GM23338 (cell line): ENCODE measurements around the gene U2SURP. TPM values are rescaled to one million over a fixed set of nuclear protein-coding genes. Genes with fewer than 3 reads are reported as not detected.

Source experiments
- ATAC-seq: fragments of 200-7000 bp; cut with Tn5 transposase; 3 replicates; pipeline ENCODE4 v1.9.1; 2020
- DNase-seq: peaks from one replicate; pipeline ENCODE4 v3.0.0-alpha.2; 2015; ENCODE audit warnings: low spot score
- H2AFZ ChIP-seq: fragments of 200-600 bp; sonication (generic); 2 replicates; pipeline ENCODE4 v1.8.0; 2016; ENCODE audit warnings: antibody characterized with exemption, mild to moderate bottlenecking, moderate library complexity
- H3F3A ChIP-seq: fragments of 200-600 bp; sonication (generic); replicated peaks from 2 replicates; pipeline ENCODE4 v1.8.0; 2017; ENCODE audit warnings: antibody characterized with exemption, mixed run types, low read depth
- H3K27ac ChIP-seq: fragments of 200-600 bp; sonication (generic); 2 replicates; pipeline ENCODE4 v1.6.1; 2016; ENCODE audit warnings: low read depth
- H3K27me3 ChIP-seq: fragments of 200-600 bp; sonication (generic); 2 replicates; pipeline ENCODE4 v1.8.0; 2016; ENCODE audit warnings: mild to moderate bottlenecking, mixed run types, moderate library complexity; ENCODE audit not compliant: insufficient read depth
- H3K36me3 ChIP-seq: fragments of 200-600 bp; sonication (generic); 2 replicates; pipeline ENCODE4 v1.8.0; 2016; ENCODE audit warnings: mild to moderate bottlenecking; ENCODE audit not compliant: insufficient read depth
- H3K4me1 ChIP-seq: fragments of 200-600 bp; sonication (generic); 2 replicates; pipeline ENCODE4 v1.8.0; 2016; ENCODE audit warnings: mild to moderate bottlenecking, moderate library complexity; ENCODE audit not compliant: insufficient read depth
- H3K4me2 ChIP-seq: fragments of 200-600 bp; sonication (generic); 2 replicates; pipeline ENCODE4 v1.7.1; 2017; ENCODE audit warnings: mixed run types
- H3K4me3 ChIP-seq: fragments of 200-600 bp; sonication (generic); 2 replicates; pipeline ENCODE4 v1.6.1; 2016; ENCODE audit warnings: mixed run types
- H3K79me2 ChIP-seq: fragments of 200-600 bp; sonication (generic); replicated peaks from 2 replicates; pipeline ENCODE4 v1.8.0; 2017; ENCODE audit warnings: mild to moderate bottlenecking; ENCODE audit not compliant: insufficient read depth
- H3K9me2 ChIP-seq: fragments of 200-600 bp; sonication (generic); 2 replicates; pipeline ENCODE4 v1.8.0; 2017; ENCODE audit not compliant: insufficient read depth
- H4K20me1 ChIP-seq: fragments of 200-600 bp; sonication (generic); replicated peaks from 2 replicates; pipeline ENCODE4 v1.8.0; 2017; ENCODE audit warnings: mild to moderate bottlenecking; ENCODE audit not compliant: insufficient read depth
- H3K27ac Mint-ChIP-seq: 2 replicates; pipeline ENCODE4 v1.8.0; 2020; ENCODE audit warnings: inconsistent platforms, mild to moderate bottlenecking, moderate library complexity, mixed read lengths
- H3K27me3 Mint-ChIP-seq: 3 replicates; pipeline ENCODE4 v1.8.0; 2022; ENCODE audit warnings: low read depth, mild to moderate bottlenecking, moderate library complexity, mixed read lengths, inconsistent platforms; ENCODE audit not compliant: insufficient read depth, poor library complexity
- H3K36me3 Mint-ChIP-seq: 3 replicates; pipeline ENCODE4 v1.8.0; 2021; ENCODE audit warnings: low read depth, mild to moderate bottlenecking, inconsistent platforms, moderate library complexity, mixed read lengths
- H3K4me1 Mint-ChIP-seq: 3 replicates; pipeline ENCODE4 v1.8.0; 2020; ENCODE audit warnings: mild to moderate bottlenecking, inconsistent platforms, mixed read lengths
- H3K4me3 Mint-ChIP-seq: 3 replicates; pipeline ENCODE4 v1.8.0; 2021; ENCODE audit warnings: moderate library complexity, mild to moderate bottlenecking, inconsistent platforms, mixed read lengths
- H3K9me3 Mint-ChIP-seq: 3 replicates; pipeline ENCODE4 v1.8.0; 2020; ENCODE audit warnings: moderate library complexity, mild to moderate bottlenecking, inconsistent platforms, mixed read lengths
- CTCF ChIP-seq, 2 experiments: fragments of 200-600 bp in 1 of 2; sonication (generic) in 1 of 2; conservative IDR thresholded peaks; 2 replicates each; pipeline versions ENCODE4 v1.5.1 to v1.6.1; 2016 to 2017; ENCODE audit warnings: antibody characterized with exemption in 2 of 2, low read depth in 2 of 2, mild to moderate bottlenecking in 2 of 2, moderate library complexity in 1 of 2
- EZH2 ChIP-seq: fragments of 200-600 bp; sonication (generic); IDR thresholded peaks from one replicate; pipeline ENCODE4 v1.8.0; 2017; ENCODE audit warnings: antibody characterized with exemption, mild to moderate bottlenecking, low read depth; ENCODE audit not compliant: unreplicated experiment
- EZH2phosphoT487 ChIP-seq: fragments of 200-600 bp; sonication (generic); IDR thresholded peaks from one replicate; pipeline ENCODE4 v1.8.1; 2018; ENCODE audit warnings: antibody characterized with exemption; ENCODE audit not compliant: unreplicated experiment
- NANOG ChIP-seq: IDR thresholded peaks from 2 replicates; pipeline ENCODE4 v1.6.1; 2016; ENCODE audit warnings: antibody characterized with exemption, borderline replicate concordance
- POLR2AphosphoS5 ChIP-seq: IDR thresholded peaks from 2 replicates; pipeline ENCODE4 v1.6.1; 2016; ENCODE audit warnings: antibody characterized with exemption, low read depth
- REST ChIP-seq: IDR thresholded peaks from one replicate; pipeline ENCODE4 v1.6.1; 2018; ENCODE audit warnings: antibody characterized with exemption; ENCODE audit not compliant: unreplicated experiment
- STAT1 ChIP-seq: IDR thresholded peaks from one replicate; pipeline ENCODE4 v1.6.1; 2016; ENCODE audit warnings: antibody characterized with exemption; ENCODE audit not compliant: unreplicated experiment
- ZNF331 ChIP-seq: fragments of 250-450 bp; sonication (Bioruptor Pico); IDR thresholded peaks from 2 replicates; pipeline ENCODE4 v1.5.0; 2020; ENCODE audit warnings: low read depth, mild to moderate bottlenecking, moderate library complexity
- polyA plus RNA-seq: library from polyadenylated mRNA; unstranded; fragments of >200 nt; fragmentation: Nextera tagmentation; extraction: Ambion mirVana; gene quantifications from 2 replicates; pipeline ENCODE4 v1.2.1, GENCODE V29; 2016
- total RNA-seq: library from RNA; depleted of rRNA; stranded (reverse); fragments of >200 nt; shearing (Covaris generic); gene quantifications from 2 replicates; pipeline ENCODE4 v1.2.3, GENCODE V29; 2014
- TF ChIP-seq, protein P1 (sequence below): fragments of 250-450 bp; sonication (Bioruptor Pico); IDR thresholded peaks from 2 replicates; pipeline ENCODE4 v1.5.0; 2020; ENCODE audit warnings: mild to moderate bottlenecking, moderate library complexity
- TF ChIP-seq, protein P2 (sequence below): IDR thresholded peaks from 2 replicates; pipeline ENCODE4 v1.6.1; 2016; ENCODE audit warnings: antibody characterized with exemption

Gene U2SURP
- total and polyA plus RNA-seq, 2 experiments from 2014 or later: 116 to 372 TPM

DNA sequence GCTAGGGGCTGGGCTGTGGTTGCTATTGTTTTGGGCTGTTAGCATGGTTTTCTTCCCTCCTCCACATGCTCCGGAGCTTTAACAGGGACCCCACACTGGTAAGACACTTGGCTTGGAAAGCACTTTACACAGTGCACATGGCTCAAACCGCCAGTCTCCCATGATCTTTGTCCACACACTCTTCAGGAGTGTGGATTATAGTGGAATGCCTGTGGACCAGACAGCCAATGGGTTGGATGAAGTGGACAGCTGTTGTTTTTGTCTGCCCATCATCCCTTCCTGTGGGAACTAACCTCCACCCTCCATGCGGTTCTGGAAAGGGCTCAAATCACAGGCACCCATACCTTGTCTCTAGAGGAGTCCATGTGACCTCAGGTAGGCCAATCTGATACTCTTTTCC lies 47.9 kb upstream of the U2SURP start:
- H3K4me3 ChIP-seq: no peak overlapping the region

More for the DNA sequence above, 47.9 kb upstream of the U2SURP start:
- H3K9me2 ChIP-seq: no peaks in the 10 kb centered on the region; the same call in 1 of the 2 replicates
- no peak for DNase-seq
- no peak overlapping the region for H3K4me2 ChIP-seq
- H4K20me1 ChIP-seq: no peaks in the 10 kb centered on the region
- no peaks in the 10 kb centered on the region for H3K27me3 ChIP-seq
- ATAC-seq: no peak
- H3K4me1 ChIP-seq: no peaks in the 10 kb centered on the region
- Mint-ChIP-seq H3K4me3 (no peak overlapping the region), H3K9me3 (no peaks in the 10 kb centered on the region), H3K4me1 (peaks cover 9% of the 10 kb centered on the region), H3K27ac (no peak overlapping the region), H3K36me3 (no peaks in the 10 kb centered on the region), H3K27me3 (no peaks in the 10 kb centered on the region)
- H3K27ac ChIP-seq: no peak overlapping the region
- H3F3A ChIP-seq: no peaks in the 10 kb centered on the region
- no peaks in the 10 kb centered on the region for H3K79me2 ChIP-seq
- peak overlapping the region; percentile 93; the same call in 1 of the 2 replicates for H2AFZ ChIP-seq
- H3K36me3 ChIP-seq: no peaks in the 10 kb centered on the region
- TF ChIP-seq, protein P1, sequence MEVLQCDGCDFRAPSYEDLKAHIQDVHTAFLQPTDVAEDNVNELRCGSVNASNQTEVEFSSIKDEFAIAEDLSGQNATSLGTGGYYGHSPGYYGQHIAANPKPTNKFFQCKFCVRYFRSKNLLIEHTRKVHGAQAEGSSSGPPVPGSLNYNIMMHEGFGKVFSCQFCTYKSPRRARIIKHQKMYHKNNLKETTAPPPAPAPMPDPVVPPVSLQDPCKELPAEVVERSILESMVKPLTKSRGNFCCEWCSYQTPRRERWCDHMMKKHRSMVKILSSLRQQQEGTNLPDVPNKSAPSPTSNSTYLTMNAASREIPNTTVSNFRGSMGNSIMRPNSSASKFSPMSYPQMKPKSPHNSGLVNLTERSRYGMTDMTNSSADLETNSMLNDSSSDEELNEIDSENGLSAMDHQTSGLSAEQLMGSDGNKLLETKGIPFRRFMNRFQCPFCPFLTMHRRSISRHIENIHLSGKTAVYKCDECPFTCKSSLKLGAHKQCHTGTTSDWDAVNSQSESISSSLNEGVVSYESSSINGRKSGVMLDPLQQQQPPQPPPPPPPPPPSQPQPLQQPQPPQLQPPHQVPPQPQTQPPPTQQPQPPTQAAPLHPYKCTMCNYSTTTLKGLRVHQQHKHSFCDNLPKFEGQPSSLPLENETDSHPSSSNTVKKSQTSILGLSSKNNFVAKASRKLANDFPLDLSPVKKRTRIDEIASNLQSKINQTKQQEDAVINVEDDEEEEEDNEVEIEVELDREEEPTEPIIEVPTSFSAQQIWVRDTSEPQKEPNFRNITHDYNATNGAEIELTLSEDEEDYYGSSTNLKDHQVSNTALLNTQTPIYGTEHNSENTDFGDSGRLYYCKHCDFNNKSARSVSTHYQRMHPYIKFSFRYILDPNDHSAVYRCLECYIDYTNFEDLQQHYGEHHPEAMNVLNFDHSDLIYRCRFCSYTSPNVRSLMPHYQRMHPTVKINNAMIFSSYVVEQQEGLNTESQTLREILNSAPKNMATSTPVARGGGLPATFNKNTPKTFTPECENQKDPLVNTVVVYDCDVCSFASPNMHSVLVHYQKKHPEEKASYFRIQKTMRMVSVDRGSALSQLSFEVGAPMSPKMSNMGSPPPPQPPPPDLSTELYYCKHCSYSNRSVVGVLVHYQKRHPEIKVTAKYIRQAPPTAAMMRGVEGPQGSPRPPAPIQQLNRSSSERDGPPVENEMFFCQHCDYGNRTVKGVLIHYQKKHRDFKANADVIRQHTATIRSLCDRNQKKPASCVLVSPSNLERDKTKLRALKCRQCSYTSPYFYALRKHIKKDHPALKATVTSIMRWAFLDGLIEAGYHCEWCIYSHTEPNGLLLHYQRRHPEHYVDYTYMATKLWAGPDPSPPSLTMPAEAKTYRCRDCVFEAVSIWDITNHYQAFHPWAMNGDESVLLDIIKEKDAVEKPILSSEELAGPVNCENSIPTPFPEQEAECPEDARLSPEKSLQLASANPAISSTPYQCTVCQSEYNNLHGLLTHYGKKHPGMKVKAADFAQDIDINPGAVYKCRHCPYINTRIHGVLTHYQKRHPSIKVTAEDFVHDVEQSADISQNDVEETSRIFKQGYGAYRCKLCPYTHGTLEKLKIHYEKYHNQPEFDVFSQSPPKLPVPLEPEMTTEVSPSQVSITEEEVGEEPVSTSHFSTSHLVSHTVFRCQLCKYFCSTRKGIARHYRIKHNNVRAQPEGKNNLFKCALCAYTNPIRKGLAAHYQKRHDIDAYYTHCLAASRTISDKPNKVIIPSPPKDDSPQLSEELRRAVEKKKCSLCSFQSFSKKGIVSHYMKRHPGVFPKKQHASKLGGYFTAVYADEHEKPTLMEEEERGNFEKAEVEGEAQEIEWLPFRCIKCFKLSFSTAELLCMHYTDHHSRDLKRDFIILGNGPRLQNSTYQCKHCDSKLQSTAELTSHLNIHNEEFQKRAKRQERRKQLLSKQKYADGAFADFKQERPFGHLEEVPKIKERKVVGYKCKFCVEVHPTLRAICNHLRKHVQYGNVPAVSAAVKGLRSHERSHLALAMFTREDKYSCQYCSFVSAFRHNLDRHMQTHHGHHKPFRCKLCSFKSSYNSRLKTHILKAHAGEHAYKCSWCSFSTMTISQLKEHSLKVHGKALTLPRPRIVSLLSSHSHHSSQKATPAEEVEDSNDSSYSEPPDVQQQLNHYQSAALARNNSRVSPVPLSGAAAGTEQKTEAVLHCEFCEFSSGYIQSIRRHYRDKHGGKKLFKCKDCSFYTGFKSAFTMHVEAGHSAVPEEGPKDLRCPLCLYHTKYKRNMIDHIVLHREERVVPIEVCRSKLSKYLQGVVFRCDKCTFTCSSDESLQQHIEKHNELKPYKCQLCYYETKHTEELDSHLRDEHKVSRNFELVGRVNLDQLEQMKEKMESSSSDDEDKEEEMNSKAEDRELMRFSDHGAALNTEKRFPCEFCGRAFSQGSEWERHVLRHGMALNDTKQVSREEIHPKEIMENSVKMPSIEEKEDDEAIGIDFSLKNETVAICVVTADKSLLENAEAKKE: no peak
- TF ChIP-seq, protein P2, sequence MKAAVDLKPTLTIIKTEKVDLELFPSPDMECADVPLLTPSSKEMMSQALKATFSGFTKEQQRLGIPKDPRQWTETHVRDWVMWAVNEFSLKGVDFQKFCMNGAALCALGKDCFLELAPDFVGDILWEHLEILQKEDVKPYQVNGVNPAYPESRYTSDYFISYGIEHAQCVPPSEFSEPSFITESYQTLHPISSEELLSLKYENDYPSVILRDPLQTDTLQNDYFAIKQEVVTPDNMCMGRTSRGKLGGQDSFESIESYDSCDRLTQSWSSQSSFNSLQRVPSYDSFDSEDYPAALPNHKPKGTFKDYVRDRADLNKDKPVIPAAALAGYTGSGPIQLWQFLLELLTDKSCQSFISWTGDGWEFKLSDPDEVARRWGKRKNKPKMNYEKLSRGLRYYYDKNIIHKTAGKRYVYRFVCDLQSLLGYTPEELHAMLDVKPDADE: no peak
- TF ChIP-seq EZH2phosphoT487 (no peak), ZNF331 (CRISPR knock-in tag) (no peak), POLR2AphosphoS5 (no peak), REST (no peak), CTCF (conservative IDR thresholded peaks at IDR 0.05; ENCODE audit: low read depth in 2 of 2) (no peak), NANOG (no peak), STAT1 (no peak), EZH2 (no peak)
